ENCODE data around the gene PEF1.

DNA sequence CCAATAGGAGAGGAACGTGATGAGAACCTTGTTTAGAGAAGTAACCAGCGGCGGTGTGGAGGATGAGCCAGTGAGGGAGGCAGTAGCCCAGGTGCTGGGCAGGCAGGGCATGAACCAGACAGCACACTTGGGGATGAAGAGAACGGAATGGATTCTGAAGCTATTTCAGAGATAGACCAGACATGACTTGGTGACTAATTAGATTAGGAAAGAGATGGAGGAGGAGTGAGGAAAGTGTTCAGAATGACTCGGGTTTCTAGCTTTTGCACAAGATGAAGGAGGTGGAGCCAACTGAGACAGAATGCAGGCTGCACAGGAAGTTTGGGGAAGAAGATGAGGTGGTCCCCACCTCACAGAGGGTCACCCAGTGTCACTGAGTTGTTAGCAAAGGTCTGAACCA is 5.1 kb downstream of the PEF1 start:
- TF ChIP-seq, protein P1, sequence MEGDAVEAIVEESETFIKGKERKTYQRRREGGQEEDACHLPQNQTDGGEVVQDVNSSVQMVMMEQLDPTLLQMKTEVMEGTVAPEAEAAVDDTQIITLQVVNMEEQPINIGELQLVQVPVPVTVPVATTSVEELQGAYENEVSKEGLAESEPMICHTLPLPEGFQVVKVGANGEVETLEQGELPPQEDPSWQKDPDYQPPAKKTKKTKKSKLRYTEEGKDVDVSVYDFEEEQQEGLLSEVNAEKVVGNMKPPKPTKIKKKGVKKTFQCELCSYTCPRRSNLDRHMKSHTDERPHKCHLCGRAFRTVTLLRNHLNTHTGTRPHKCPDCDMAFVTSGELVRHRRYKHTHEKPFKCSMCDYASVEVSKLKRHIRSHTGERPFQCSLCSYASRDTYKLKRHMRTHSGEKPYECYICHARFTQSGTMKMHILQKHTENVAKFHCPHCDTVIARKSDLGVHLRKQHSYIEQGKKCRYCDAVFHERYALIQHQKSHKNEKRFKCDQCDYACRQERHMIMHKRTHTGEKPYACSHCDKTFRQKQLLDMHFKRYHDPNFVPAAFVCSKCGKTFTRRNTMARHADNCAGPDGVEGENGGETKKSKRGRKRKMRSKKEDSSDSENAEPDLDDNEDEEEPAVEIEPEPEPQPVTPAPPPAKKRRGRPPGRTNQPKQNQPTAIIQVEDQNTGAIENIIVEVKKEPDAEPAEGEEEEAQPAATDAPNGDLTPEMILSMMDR (IDR thresholded peaks at IDR 0.05): no peak
- TF ChIP-seq EZH2 (IDR thresholded peaks at IDR 0.05; ENCODE audit: borderline replicate concordance, insufficient read depth, low read depth, low read length, poor library complexity, severe bottlenecking): no peak
